Measurements from ENCODE around the gene PEMT. TPM values are rescaled to one million over a fixed set of nuclear protein-coding genes. Genes with fewer than 3 reads are reported as not detected.

PEMT gene
- total and polyA plus RNA-seq, 7 donors, result 15.9 to 79.0 (median 26.0) TPM

DNA sequence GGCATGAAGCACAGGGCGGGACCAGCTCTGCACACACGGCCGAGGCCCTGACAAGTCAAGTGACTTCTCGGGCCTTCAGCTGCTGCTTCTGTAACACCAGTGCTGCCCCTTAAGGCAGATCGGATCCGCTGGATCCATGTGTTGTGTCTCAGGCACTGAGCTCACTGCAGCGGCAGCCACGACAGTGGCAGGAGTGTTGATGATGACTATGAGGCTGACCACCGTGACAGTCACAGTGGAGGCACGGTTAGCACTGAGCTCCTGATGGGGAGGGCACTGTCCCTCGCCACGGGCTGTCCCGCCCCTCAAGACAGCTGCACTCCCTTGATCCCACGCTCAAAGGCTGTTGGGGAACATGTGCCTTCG, 29.4 kb downstream of the PEMT start:
- intact Hi-C loops (cut with DNase I), result no loop called here
- WGBS, 3 donors, result 59 to 75% (median 61%) methylated on average over 15 of the region's 15 CpGs
- TF ChIP-seq, protein P1, sequence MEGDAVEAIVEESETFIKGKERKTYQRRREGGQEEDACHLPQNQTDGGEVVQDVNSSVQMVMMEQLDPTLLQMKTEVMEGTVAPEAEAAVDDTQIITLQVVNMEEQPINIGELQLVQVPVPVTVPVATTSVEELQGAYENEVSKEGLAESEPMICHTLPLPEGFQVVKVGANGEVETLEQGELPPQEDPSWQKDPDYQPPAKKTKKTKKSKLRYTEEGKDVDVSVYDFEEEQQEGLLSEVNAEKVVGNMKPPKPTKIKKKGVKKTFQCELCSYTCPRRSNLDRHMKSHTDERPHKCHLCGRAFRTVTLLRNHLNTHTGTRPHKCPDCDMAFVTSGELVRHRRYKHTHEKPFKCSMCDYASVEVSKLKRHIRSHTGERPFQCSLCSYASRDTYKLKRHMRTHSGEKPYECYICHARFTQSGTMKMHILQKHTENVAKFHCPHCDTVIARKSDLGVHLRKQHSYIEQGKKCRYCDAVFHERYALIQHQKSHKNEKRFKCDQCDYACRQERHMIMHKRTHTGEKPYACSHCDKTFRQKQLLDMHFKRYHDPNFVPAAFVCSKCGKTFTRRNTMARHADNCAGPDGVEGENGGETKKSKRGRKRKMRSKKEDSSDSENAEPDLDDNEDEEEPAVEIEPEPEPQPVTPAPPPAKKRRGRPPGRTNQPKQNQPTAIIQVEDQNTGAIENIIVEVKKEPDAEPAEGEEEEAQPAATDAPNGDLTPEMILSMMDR (IDR thresholded peaks at IDR 0.05), result no peak
- Histone ChIP-seq H3K4me3 (no peak overlapping the region), H3K9me3 (no peaks in the 10 kb centered on the region), H3K27me3 (ENCODE audit: insufficient read depth in 3 of 3, low read length in 2 of 3) (no peaks in the 10 kb centered on the region), H3K27ac (peak overlapping the region; percentile 57), H3K4me1 (peaks cover 31% of the 10 kb centered on the region), H3K36me3 (ENCODE audit: insufficient read depth in 1 of 2, low read depth in 1 of 2) (no peaks in the 10 kb centered on the region)
- DNase-seq, result no peak
- peak in 3 of 4 donors; percentile 4 to 34 (median 33) for ATAC-seq

DNA sequence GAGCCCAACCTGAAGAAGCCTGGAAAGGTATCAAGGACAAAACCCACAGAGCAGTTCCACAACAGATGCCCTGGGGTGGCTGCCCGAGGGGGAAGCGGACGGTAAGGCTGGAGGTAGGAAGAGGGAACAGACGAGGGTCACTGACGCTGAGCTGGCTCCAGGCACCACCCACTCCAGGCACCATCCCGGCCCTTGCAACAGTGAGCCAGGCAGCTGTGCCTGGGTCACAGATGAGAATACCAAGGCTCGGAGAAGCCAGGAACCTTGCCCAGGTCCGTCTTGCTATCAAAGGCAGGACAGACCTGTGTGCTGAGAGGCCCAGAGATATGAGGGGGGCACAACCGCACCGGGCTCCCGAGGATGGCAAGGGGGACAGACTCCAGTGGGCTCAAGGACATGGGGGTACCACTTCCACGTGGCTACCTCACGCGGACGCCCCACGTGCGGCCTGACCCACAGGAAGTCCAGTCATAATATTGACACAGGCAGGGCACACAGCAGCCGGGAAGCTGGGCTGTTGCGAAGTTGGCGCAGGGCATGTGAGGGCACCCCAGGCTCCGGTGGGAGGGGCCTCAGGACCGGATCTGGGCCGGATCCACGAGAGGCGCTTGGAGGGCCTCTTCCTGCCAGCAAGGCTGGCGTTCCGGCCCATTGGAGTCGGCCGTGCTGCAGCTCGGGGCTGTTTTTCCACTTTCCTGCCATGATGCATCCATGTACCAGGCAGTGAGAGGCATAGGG, 29.9 kb downstream of the PEMT start:
- Histone ChIP-seq H3K27me3 (ENCODE audit: insufficient read depth in 3 of 3, low read length in 2 of 3) (no peaks in the 10 kb centered on the region), H3K27ac (peak overlapping the region; percentile 57), H3K4me1 (peaks cover 26% of the 10 kb centered on the region), H3K9me3 (no peaks in the 10 kb centered on the region), H3K4me3 (no peak overlapping the region), H3K36me3 (ENCODE audit: insufficient read depth in 1 of 2, low read depth in 1 of 2) (no peaks in the 10 kb centered on the region)
- WGBS, 3 donors, result 42 to 68% (median 50%) methylated on average over 30 of the region's 30 CpGs
- intact Hi-C loops (cut with DNase I), result no loop called here
- DNase-seq (peak; percentile 79 to 87), ATAC-seq (peak; percentile 80 to 85 (median 82))
- TF ChIP-seq, protein P1 (IDR thresholded peaks at IDR 0.05), result no peak

DNA sequence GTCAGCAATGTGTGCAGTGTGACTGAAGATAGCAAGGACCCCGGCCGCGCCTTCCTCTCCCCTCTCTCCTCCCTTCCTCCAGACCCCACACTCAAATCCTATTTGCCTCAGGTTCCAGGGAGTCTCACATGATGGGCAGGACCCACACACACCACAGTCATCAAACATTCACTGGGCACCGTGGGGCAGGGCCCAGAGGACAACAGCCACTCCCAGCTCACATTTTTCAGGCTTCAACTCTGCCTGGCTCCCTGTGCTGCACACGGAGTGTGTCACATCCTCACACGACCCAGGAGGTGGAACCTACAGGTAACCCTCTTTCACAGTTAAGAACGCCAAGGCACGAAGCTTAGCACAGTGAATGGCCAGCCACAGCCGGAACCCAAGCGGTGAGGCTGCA, 30.5 kb downstream of the PEMT start:
- DNase-seq, result no peak
- no peak overlapping the region for H3K4me3 ChIP-seq
- H3K9me3 ChIP-seq, result no peaks in the 10 kb centered on the region
- H3K27ac ChIP-seq, result peak overlapping the region; percentile 57
- peak in 2 of 4 donors; percentile 2 to 10 for ATAC-seq
- WGBS, 3 donors, result 84 to 92% (median 87%) methylated on average over 10 of the region's 10 CpGs
- intact Hi-C loops (cut with DNase I), result no loop called here
- H3K27me3 ChIP-seq (ENCODE audit: insufficient read depth in 3 of 3, low read length in 2 of 3), result no peaks in the 10 kb centered on the region
- H3K4me1 ChIP-seq, result peaks cover 20% of the 10 kb centered on the region
- TF ChIP-seq, protein P1 (IDR thresholded peaks at IDR 0.05), result no peak
- no peaks in the 10 kb centered on the region for H3K36me3 ChIP-seq (ENCODE audit: insufficient read depth in 1 of 2, low read depth in 1 of 2)

DNA sequence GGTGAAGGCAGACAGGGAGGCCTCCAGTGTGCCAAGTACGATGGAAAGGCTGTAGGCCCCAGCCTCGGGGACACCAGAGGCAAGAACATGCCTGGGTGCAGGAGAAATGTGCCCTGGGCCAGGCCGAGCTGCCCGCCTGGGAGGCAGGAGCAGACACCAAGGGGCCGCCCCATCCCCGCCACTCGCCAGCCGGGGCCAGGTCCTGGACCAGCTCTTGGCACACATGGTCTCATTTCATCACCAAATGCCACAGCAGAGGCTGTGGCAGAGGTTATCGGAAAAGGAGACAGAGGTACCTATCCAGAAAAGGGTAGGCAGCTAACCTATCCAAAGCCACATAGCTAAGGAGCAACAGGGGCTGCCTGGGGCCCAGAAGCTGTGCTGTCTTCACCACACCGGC, 31.3 kb downstream of the PEMT start:
- WGBS, 3 donors, result 80 to 92% (median 81%) methylated on average over 10 of the region's 10 CpGs
- Histone ChIP-seq H3K27ac (no peak overlapping the region), H3K4me3 (no peak overlapping the region), H3K36me3 (ENCODE audit: insufficient read depth in 1 of 2, low read depth in 1 of 2) (no peaks in the 10 kb centered on the region), H3K4me1 (peaks cover 19% of the 10 kb centered on the region), H3K27me3 (ENCODE audit: insufficient read depth in 3 of 3, low read length in 2 of 3) (no peaks in the 10 kb centered on the region), H3K9me3 (no peaks in the 10 kb centered on the region)
- peak in 1 of 2 donors; percentile 53 for DNase-seq
- intact Hi-C loops (cut with DNase I), result no loop called here
- ATAC-seq, result peak in 1 of 4 donors; percentile 11
- TF ChIP-seq, protein P1 (IDR thresholded peaks at IDR 0.05), result no peak

DNA sequence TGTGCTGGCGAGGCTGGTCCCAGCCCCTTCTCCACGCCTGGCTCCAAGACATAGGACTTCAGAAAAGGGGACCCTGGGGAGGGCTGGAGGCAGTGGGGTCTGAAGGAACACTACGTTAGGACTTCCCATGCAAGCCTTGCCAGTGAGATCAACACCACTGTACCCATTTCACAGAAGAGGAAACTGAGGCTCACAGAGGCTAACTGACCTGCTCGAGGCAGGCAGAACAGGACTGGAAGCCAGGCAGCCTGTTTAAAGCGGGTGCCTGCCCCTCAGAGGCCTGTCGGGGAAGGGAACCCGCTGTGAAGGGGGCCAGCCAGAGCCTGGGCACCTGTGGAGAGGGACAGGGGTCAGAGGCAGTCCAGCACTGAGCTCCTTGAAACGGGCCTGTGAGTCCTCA, 32.3 kb downstream of the PEMT start:
- H3K27ac ChIP-seq, result no peak overlapping the region
- H3K27me3 ChIP-seq (ENCODE audit: insufficient read depth in 3 of 3, low read length in 2 of 3), result no peaks in the 10 kb centered on the region
- H3K4me3 ChIP-seq, result no peak overlapping the region
- WGBS, 3 donors, result 87 to 91% (median 88%) methylated on average over 8 of the region's 8 CpGs
- H3K36me3 ChIP-seq (ENCODE audit: insufficient read depth in 1 of 2, low read depth in 1 of 2), result no peaks in the 10 kb centered on the region
- no peaks in the 10 kb centered on the region for H3K9me3 ChIP-seq
- DNase-seq (no peak), ATAC-seq (no peak)
- TF ChIP-seq, protein P1 (IDR thresholded peaks at IDR 0.05), result no peak
- intact Hi-C loops (cut with DNase I), result no loop called here
- H3K4me1 ChIP-seq, result peaks cover 15% of the 10 kb centered on the region

Data from psoas muscle (tissue), 8 donors.